T47D (cell line): ENCODE data around the gene CALML5.

Source experiments
- DNase-seq, 2 experiments: peaks; one replicate each; pipeline versions ENCODE4 v3.0.0 to v3.0.0-alpha.2; 2011 to 2012; ENCODE audit warnings: low read depth in 1 of 2, low spot score in 1 of 2
- JUND ChIP-seq: IDR thresholded peaks from 2 replicates; pipeline ENCODE4 v1.6.1; 2012; ENCODE audit warnings: low read depth
- in situ Hi-C: cut with HindIII; loops from 2 replicates; pipeline ENCODE4 v1.10.0; 2016; ENCODE audit warnings: low sequenced_read_pairs, low pct_unique_long_range_greater_than_20kb

CALML5 gene

DNA sequence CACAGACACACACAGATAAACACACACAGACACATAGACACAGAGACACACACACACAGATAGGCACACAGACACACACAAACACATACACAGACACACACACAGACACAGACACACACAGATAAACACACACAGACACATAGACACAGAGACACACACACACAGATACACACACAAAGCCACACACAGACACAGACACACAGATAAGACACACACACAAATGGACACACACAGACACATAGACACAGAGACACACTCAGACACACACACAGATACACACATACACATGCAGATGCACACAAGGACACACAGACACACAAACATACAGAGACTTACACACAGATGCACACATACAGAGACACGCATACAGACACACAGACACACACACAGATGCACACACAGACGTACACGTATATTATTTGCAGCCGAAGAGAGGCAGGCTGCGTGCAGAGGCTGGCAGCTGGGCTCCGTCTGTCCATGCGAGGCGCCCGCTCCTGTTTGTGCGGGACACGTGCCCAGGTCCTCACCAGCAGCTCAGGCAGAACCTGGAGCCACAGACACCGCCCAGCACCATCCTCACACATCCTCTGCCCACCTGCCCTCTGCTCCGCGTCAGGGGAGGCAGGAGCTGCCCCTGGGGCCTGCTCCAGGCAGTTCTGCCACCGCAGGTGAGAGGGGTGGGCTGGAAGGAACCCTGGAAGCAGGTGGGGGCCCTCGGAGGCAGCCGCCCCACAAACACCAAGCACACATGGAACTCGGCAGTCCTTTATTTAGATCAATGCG lies 1.2 kb downstream of the CALML5 start:
- in situ Hi-C loops = no loop called here
- no peak for TF ChIP-seq JUND
- no peak for DNase-seq

DNA sequence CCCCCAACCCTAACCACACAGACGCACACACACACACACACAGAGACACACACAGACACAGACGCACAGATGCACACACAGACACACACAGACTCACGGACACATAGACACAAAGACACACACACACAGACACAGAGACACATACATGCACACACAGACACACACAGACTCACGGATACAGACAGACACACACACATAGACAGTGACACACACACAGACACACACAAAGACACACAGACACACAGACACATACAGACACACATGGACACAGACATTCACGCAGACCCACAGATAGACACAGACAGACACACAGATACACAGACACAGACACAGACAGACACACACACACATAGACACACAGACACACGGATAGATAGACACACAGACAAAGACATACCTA lies 2.1 kb downstream of the CALML5 start:
- DNase-seq = no peak
- TF ChIP-seq JUND = no peak
- in situ Hi-C loops = no loop called here

DNA sequence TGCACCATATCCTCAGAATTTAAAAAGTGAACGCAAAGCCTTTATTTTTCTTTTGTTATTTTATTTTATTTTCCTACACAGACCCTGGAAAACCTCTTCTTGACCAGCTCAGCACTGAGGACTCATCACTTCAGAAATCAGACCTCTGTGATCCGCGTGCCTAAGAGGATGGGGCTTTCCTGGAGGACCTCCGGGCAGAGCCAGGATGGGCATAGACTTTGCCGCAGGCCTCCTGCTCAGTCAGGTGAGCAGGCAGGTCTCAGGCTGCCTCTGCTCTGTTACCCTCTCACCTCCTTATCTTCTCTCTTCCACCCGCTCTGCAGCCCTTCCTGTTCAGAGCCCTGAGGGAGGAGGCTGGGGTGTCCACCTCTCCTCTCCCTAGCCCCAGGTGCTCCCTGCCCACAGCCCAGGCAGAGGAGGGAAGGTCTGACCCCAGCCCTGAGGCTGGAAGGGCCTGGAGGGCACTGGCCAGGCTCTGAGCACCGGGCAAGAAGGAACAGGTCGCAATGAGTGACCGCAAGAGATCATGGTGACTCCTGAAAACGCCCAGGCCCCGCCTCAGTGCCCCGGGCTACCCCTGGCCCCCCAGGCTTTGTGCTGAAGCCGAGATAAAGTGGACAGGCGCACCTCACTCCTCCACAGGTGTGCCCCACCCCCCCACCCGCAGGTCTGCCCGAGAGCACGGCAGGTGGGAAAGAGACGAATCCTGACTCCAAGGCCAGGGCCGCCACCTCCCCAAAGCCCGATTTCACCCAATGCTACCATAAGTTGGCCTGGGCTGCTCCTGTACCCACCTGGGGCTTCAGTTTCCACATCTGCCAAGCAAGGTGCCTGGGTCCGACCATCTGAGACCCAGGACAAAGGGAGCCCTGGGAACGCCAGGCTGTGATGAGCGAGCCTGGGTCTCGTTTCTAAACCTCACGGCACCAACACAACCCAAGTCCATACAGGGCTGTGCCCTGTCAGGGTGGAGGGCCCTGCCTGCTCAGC lies 2.8 kb downstream of the CALML5 start:
- no peak for DNase-seq
- in situ Hi-C loops = no loop called here
- TF ChIP-seq JUND = no peak

DNA sequence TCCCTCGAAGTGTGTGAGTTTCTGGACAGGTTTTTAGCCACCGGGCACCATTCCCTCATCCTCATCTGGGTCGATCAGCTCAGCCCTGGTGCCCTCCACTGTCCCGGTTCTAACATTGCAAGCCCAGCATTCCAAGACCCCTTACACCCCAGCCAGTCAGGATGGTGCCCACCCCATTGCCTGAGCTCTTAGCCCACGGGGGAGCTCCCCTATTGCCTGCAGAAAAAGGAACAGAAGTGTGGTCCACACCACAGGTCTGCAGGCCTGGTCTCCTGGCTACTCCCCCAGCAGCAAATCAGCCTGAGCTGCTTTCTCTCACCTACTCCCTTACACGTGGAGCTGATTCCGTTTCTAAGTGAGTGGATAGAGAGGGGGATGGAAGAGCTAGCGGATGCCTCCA lies 4.8 kb downstream of the CALML5 start:
- TF ChIP-seq JUND = no peak
- DNase-seq = no peak
- in situ Hi-C loops = no loop called here

DNA sequence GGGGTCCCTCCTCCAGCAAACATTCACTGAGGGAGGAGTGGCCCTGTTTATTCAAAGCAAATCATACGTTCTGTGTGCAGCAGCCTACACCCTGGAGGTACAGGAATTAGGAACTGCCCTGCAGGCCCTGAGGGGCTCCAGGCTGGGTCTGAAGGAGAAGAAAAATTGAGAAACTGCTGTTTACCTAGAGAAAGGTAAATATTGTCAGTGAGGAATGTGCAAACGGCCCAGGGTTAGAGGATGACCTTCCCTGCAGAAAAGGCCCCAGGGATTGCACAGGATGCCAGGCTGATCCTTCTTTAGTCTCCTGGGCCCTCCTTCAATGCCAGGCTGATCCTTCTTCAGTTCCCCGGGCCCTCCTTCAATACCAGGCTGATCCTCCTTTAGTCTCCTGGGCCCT lies 5.7 kb downstream of the CALML5 start:
- DNase-seq = peak; percentile 67 to 86
- in situ Hi-C loops = no loop called here
- no peak for TF ChIP-seq JUND

DNA sequence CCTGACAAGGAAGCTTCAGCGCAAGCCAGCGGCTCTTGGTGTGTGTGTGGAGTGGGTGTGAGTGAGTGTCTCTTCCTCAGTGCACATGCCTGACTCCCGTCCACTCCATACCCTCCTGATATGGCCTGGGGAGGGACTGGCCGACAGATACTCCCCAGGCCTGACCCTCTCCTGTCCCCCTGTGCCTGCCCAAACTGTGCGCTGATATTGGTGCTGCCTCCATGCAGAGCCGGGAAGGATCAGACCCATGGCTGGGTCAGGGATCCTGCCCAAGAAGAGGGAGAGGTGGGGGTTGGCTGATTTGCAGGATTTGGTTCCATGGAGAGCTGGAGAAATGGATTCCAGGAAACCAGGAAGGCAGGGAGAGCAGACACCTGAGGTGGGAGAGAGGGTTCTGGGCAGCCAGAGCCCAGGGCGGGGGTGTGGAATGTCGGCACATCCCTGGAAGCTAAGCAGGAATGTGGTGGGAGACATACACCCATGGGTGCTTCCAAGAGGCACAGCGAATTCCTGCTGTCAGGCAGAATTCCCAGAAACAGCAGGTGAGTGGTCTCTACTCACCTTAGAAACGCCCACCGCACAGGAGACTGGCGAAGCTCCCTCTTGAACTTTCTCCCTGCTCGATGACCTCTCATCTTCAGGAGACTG lies 6.3 kb downstream of the CALML5 start:
- in situ Hi-C loops = no loop called here
- DNase-seq = no peak
- no peak for TF ChIP-seq JUND

DNA sequence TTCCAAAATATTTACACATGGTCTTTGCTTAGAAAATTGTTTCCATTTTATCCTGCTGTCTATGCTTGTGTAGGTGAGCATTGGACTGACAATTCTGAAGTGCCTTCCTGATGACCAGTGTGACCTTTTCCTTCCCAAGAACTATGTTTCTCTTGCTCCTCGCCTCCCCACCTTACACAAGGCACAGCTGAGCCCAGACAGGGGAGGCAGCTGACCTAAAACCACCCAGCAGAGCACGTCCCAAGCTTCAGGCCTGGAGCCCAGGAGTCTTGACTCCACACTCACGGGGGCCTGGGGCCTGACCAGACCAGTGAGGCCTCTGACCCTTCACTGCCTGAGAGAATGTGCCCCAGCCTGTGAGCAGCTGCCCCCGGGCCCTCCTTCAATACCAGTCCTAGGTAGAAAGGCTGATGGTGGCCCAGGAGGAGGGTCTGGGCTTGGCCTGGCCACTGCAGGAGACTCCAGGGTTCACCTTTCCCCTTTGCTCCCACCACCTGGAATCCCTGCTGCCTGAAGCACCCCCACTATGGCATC lies 7.0 kb downstream of the CALML5 start:
- no peak for DNase-seq
- in situ Hi-C loops = no loop called here
- TF ChIP-seq JUND = no peak

DNA sequence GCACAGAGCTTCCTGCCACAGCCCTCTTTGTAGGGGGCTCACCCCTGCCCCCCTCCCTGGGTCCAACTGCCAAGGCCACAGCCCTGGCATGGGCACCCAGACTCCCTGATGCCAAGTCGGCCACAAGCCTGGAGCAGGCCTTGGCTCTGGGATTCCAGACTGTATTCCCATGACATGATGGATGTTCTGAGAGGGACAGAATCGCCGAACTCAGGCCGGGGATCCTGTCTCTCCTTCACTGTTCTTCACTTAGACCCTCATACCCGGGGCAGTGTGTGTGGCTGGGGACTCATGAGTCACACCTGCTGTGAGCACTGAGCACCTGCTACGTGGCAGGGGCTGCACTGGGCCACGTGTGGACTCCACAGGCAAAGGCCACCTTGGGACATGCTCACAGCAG lies 7.9 kb downstream of the CALML5 start:
- in situ Hi-C loops = no loop called here
- TF ChIP-seq JUND = no peak
- DNase-seq = no peak

DNA sequence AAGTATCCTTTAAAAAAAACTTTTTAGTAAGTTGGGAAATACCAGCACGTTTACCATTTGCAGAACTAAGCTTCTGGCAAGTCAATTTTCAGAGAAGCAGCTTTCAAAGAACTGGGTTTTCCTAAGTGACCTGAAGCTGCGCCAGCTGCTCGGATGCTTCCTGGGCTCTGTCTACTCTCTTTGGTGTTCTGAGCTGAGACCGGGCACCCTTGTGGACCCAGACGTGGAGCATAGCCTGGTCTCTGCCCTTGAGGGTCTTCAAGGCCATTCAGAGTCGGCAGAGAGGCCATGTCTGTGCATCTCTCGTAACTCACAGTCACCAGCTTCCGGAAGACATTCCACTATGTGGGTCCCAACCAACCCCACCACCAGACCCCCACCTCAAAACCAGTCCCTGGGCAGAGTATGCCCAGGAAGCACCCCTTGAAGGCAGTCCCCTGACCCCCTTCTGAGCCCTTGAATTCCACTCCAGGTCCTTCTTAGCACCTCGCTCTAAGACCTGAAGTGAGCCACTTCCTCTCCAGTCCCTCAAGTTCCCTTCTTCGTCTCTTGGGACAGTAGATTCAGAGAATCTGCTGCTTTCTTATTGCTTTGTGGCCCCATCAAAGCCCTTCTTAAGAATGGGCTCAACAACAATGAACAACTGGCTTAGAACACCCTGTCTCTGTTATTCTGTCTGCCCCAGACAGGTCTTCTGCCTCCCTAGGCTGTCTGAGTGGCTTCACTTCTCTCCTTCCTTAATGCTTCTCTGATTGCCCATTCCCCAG lies 8.5 kb downstream of the CALML5 start:
- DNase-seq = no peak
- TF ChIP-seq JUND = no peak
- in situ Hi-C loops = no loop called here

DNA sequence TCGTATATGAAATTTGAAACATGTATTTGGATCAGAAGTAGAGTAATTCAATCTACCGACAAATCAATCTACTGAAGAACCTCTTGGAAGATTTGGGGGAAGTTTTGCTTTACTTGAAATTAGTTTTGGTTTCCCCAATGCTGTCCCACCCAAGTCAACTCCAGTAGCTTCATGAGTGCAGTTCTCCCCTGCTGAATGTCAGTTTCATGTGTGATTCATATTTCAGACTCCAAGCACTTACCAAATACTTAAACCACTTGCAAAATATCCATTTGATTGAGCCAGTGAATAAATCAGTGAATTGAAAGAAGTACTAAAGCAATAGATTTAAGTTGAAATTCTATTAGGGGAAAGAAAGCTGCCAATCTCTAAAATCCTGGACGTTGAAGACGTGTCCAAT lies 9.3 kb downstream of the CALML5 start:
- no peak for DNase-seq
- no peak for TF ChIP-seq JUND
- in situ Hi-C loops = no loop called here

DNA sequence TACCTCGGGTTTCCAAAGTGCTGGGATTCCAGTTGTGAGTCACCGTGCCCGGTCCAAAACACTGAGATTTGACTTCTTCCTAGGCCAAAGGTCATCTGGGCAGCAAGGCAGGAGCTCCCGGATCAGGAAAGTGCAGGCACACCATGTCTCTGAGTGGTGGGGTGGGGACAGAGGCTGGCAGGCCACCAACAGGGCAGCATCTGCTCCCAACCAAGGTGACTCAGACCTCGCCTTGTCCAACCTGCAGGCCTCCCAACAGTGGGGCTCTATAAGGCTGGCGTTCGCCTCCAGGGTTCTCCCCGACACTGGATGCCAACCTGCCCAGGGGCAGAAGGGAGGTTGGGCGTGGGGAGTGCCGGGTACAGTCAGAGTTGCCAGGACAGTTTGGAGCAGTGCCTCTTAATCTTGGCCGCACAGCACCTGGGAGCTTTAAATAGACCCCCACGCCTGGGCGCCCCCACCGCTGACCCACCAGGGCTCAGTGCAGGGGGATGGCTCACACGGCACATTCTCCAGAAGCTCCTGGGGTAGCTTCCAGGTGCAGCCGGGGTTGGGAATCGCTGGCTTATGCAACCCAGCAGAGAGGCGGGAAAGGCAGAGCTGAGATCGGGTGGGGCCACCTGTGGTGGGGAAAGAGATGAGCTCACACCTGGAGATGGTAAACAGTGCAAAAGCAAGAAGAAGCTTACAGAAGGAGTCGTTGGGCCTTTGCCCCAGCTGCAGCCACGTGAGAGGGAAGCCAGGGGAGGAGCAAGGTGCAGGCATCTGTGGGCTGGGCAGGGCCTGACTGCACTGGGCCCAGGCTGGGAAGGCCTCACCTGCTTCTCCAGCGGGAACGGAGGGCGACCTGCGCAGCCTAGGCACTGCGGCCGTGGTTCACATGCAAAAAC lies 10.9 kb downstream of the CALML5 start:
- no peak for TF ChIP-seq JUND
- no peak for DNase-seq
- in situ Hi-C loops = no loop called here

DNA sequence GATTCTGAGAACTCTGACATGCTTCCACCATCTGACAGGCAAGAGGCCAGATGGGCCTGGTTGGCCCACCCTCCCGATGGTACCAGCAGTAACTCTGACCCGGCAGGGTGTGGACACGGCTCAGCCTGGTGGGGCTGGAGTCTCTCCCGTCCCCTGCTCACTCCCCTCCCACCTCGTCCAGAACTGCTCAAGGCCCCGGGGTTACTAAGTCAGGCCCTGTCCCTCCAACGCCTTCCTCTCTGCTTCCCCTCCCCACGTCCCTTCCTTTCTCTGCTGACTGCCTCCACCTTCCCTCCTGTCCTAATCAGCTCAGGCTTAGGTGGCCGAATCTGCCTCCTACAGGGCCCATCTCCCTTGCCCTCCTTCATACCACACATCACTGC lies 12.5 kb downstream of the CALML5 start:
- DNase-seq = no peak
- in situ Hi-C loops = no loop called here
- TF ChIP-seq JUND = no peak
